Ovary (tissue), 10 donors: ENCODE results near the gene ARFIP2. TPM values are rescaled to one million over a fixed set of nuclear protein-coding genes. Genes with fewer than 3 reads are reported as not detected.

Source experiments
- DNase-seq, 5 donors: peaks; one replicate each; pipeline ENCODE4 v3.0.0-alpha.2; 2019 to 2020
- H3K27ac ChIP-seq, 2 donors: fragments of 200-600 bp; one replicate each; pipeline versions ENCODE4 v1.5.1 to v1.8.0; 2019 to 2022
- H3K27me3 ChIP-seq: fragments of 200-600 bp; one replicate; pipeline ENCODE4 v1.8.0; 2022
- H3K36me3 ChIP-seq: fragments of 200-600 bp; sonication (generic); one replicate; pipeline ENCODE4 v1.5.1; 2019
- H3K4me1 ChIP-seq: one replicate; pipeline ENCODE4 v1.8.1; 2013; ENCODE audit warnings: mild to moderate bottlenecking, moderate library complexity; ENCODE audit not compliant: insufficient read depth
- H3K4me3 ChIP-seq: fragments of 200-600 bp; sonication (generic); one replicate; pipeline ENCODE4 v1.5.1; 2017
- H3K9me3 ChIP-seq, 2 donors: fragments of 200-600 bp in 1 of 2; sonication (generic) in 1 of 2; one replicate each; pipeline versions ENCODE4 v1.5.1 to v1.8.1; 2013 to 2019; ENCODE audit warnings: mild to moderate bottlenecking in 1 of 2, moderate library complexity in 1 of 2
- CTCF ChIP-seq, 3 donors: fragments of 450-650 bp in 2 of 3; fragments of 200-600 bp in 1 of 3; IDR thresholded peaks; one replicate each; pipeline versions ENCODE4 v1.5.1 to v1.8.0; 2016 to 2022; ENCODE audit warnings: antibody characterized with exemption in 3 of 3, mild to moderate bottlenecking in 1 of 3
- EP300 ChIP-seq: sonication (generic); formaldehyde crosslinking; IDR thresholded peaks from one replicate; pipeline ENCODE4 v1.6.1; 2017; ENCODE audit warnings: antibody characterized with exemption
- POLR2A ChIP-seq: fragments of 450-650 bp; IDR thresholded peaks from one replicate; pipeline ENCODE4 v1.6.1; 2017; ENCODE audit warnings: antibody characterized with exemption, mild to moderate bottlenecking, moderate library complexity
- WGBS, 3 donors: extraction: QIAGEN DNeasy Blood & Tissue Kit in 1 of 3; methylation state at CpG; one replicate each; pipeline versions ENCODE4 v1.1.5 to v1.1.7; 2013 to 2017; 5-methylcytosine and 5-hydroxymethylcytosine counted together
- intact Hi-C, 4 donors: fragments of 100-400 bp; cut with DNase I; formaldehyde crosslinking; loops; one replicate each; pipeline versions ENCODE4 v1.11.0 to v1.15.1; 2022 to 2023
- long read RNA-seq, 3 donors: library from polyadenylated mRNA in 2 of 3; unstranded in 2 of 3; transcript quantifications; one replicate each; pipeline ENCODE4 v2.0.0 and lab custom pipeline, GENCODE V29; 2021 to 2026
- polyA plus RNA-seq, 2 donors: library from polyadenylated mRNA; stranded (reverse); fragments of 200-250 nt in 1 of 2; fragments of 350-450 nt in 1 of 2; fragmentation: Illumina TruSeq in 1 of 2; extraction: RNeasy Lipid Tissue Mini Kit (QIAGEN cat#74804) in 1 of 2; gene quantifications; one replicate each; pipeline ENCODE4 v1.2.3, GENCODE V29; 2013 to 2014
- total RNA-seq, 7 donors: library from RNA; depleted of rRNA in 2 of 7; stranded (reverse); fragments of >200 nt in 2 of 7; fragmentation: NEBNext Ultra II Directional in 3 of 7; extraction: Animal tissue kit (Norgen Biotek cat#: 25700) in 3 of 7; gene quantifications; one replicate each; pipeline versions ENCODE4 v1.1.0 to v1.2.4, GENCODE V29; 2016 to 2023
- donor health status: DM: no; HTN: no; CAD: no; lungs with moderate emphysema.
- donor health status: DM: no; HTN: no; CAD: no.
- donor health status: Bipolar disorder and iron deficiency.
- donor health status: DM: yes; HTN: yes; CAD: no.
- donor health status: DM: no; HTN: no; CAD: no.
- donor health status: DM: yes; HTN: yes; CAD: no.

Gene ARFIP2
- total RNA-seq (10 to 100 TPM; 43.6 to 70.4 (median 49.5) TPM), polyA plus RNA-seq (10 to 100 TPM; 35.8 to 37.8 TPM)
- long read RNA-seq, donor 1, transcript ARFIP2-202 (8 exons, 1,868 nt), result major isoform, 143 of 337 reads
- long read RNA-seq, donor 1, transcript ARFIP2-203 (7 exons, 1,430 nt), result minor isoform, 17 of 337 reads
- long read RNA-seq, donor 1, transcript ARFIP2-201 (8 exons, 2,543 nt), result minor isoform, 110 of 337 reads
- long read RNA-seq, donor 1, partial matches to known transcripts, result 39 of 337 reads
- long read RNA-seq, donor 1, other reads (novel, unspliced or antisense), result 28 of 337 reads
- long read RNA-seq, donor 2, transcript ARFIP2-201 (8 exons, 2,543 nt), result minor isoform, 6 of 20 reads
- long read RNA-seq, donor 2, transcript ARFIP2-202 (8 exons, 1,868 nt), result major isoform, 10 of 20 reads
- long read RNA-seq, donor 2, partial matches to known transcripts, result 0 of 20 reads
- long read RNA-seq, donor 2, other reads (novel, unspliced or antisense), result 0 of 20 reads
- long read RNA-seq, donor 3, transcript ARFIP2-202 (8 exons, 1,868 nt), result major isoform, 24 of 81 reads
- long read RNA-seq, donor 3, transcript ARFIP2-201 (8 exons, 2,543 nt), result minor isoform, 18 of 81 reads
- long read RNA-seq, donor 3, partial matches to known transcripts, result 16 of 81 reads
- long read RNA-seq, donor 3, other reads (novel, unspliced or antisense), result 20 of 81 reads

- intact Hi-C loops, result loop anchor here in 1 of 4 donors (5.0 kb wide), 1 partner anchor 136 kb away; the partner anchor contains the start of gene TPP1
- DNase-seq, result peak; percentile 97 to 98 (median 98)
- WGBS, 3 donors, result 0 to 2% (median 0%) methylated on average over 64 to 66 of the region's 66 CpGs
- Histone ChIP-seq H3K9me3 (no peaks in the 10 kb centered on the region), H3K36me3 (no peaks in the 10 kb centered on the region), H3K27ac (peak within 1 kb of the TSS; percentile 63 to 90), H3K4me3 (peak within 1 kb of the TSS; percentile 67), H3K4me1 (peaks cover 9% of the 10 kb centered on the region), H3K27me3 (no peaks in the 10 kb centered on the region)
- TF ChIP-seq CTCF (IDR thresholded peaks at IDR 0.05), result no peak
- peak; percentile 13 for TF ChIP-seq EP300
- peak; percentile 93 for TF ChIP-seq POLR2A
These were observed at the start of gene ARFIP2, which contains the start of gene TIMM10B for GRCh38 chr11:6481012-6481923. Gene ARFIP2, minus strand, starts transcription at chr11:6481331. Its CDS starts 910 bp downstream, at chr11:6480421. Gene TIMM10B, plus strand, starts transcription at chr11:6481501. Its CDS starts 16 bp downstream, at chr11:6481517.

DNA sequence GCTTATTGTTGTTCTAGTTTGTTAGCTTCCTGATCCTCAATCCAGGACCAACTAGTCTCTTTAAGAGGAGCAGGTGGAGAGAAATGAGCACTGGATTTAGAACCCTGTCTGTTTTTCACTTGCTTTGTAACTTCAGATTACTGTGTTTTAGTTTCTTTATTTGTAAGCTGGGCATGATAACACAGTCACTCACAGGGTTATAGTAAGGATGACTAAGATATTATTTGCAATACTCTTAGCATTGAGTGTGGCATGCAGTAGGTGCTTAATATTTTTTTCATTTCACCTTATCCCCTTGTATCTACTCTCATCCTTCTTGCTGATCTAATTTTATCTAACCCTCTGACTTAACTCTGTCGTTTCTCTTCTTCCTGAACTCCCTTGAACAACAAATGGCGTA is 49.7 kb upstream of the ARFIP2 start:
- Histone ChIP-seq H3K27me3 (no peaks in the 10 kb centered on the region), H3K9me3 (no peaks in the 10 kb centered on the region), H3K36me3 (no peaks in the 10 kb centered on the region), H3K27ac (no peak overlapping the region), H3K4me3 (no peak overlapping the region), H3K4me1 (no peaks in the 10 kb centered on the region)
- TF ChIP-seq CTCF (IDR thresholded peaks at IDR 0.05) (no peak), POLR2A (no peak), EP300 (no peak)
- intact Hi-C loops, result loop anchor here (5.0 to 10.0 kb wide), 4 partner anchors 151 to 176 kb away; partner anchors contain the start of gene MRPL17 (in 3 of the 4)
- WGBS, 3 donors, result 89 to 90% (median 90%) methylated on average over 2 of the region's 2 CpGs
- DNase-seq, result no peak

DNA sequence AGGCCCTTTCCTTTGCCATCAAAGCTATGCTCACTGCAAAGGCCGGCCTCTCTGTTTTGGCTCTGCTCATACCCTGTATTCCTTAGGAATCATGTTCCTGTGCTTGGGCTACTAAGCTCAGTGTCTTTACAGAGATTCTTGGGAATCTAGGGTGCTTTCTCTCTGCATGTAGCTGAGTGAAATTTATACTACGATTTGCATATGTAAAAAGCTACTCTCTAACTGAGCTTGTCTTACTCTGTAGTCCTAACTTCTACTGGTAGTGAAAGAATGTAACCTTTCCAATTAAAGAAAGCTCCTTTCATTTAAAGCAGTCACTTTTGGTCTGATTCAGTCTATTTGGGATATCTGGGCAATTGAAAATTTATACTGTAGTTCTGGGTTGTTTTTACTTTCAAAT is 48.1 kb upstream of the ARFIP2 start:
- WGBS, 3 donors, result 83 to 90% (median 88%) methylated on average over 2 of the region's 2 CpGs
- H3K27me3 ChIP-seq, result no peaks in the 10 kb centered on the region

More for the DNA sequence above, 48.1 kb upstream of the ARFIP2 start:
- no peaks in the 10 kb centered on the region for H3K9me3 ChIP-seq
- H3K4me1 ChIP-seq, result no peaks in the 10 kb centered on the region
- DNase-seq, result no peak
- TF ChIP-seq CTCF (IDR thresholded peaks at IDR 0.05), result no peak
- TF ChIP-seq POLR2A, result no peak
- TF ChIP-seq EP300, result no peak
- no peak overlapping the region for H3K4me3 ChIP-seq
- H3K36me3 ChIP-seq, result no peaks in the 10 kb centered on the region
- H3K27ac ChIP-seq, result no peak overlapping the region
- intact Hi-C loops, result no loop called here
